ENCODE data around the gene QARS1. TPM values are rescaled to one million over a fixed set of nuclear protein-coding genes. Genes with fewer than 3 reads are reported as not detected.

Gene QARS1
- total RNA-seq, 1 experiment from 2014 or later = 346 TPM

- Histone ChIP-seq H3K9ac (ENCODE audit: low read length) (peak overlapping the region; percentile 96), H3K36me3 (ENCODE audit: control insufficient read depth in 1 of 2, insufficient read depth in 2 of 2, low read length in 2 of 2) (peaks cover 39 to 40% of the 10 kb centered on the region in 2 experiments), H3K4me2 (ENCODE audit: low read length) (peak overlapping the region; percentile 99), H3K27me3 (ENCODE audit: insufficient read depth, low read length) (no peaks in the 10 kb centered on the region), H3K4me3 (replicated peaks in 1 of 2; ENCODE audit: low read depth in 1 of 2, low read length in 2 of 2) (peak overlapping the region; percentile 77 to 83), H3K9me3 (ENCODE audit: control insufficient read depth in 1 of 2, insufficient read depth in 1 of 2, low read depth in 1 of 2, low read length in 2 of 2) (no peaks in the 10 kb centered on the region), H3K4me1 (ENCODE audit: control insufficient read depth in 1 of 2, insufficient read depth in 2 of 2, low read length in 2 of 2) (peaks cover 7 to 14% of the 10 kb centered on the region in 2 experiments), H4K20me1 (ENCODE audit: insufficient read depth) (no peaks in the 10 kb centered on the region), H2AFZ (ENCODE audit: low read depth, low read length, poor library complexity, severe bottlenecking) (no peak overlapping the region), H3K27ac (ENCODE audit: low read depth, low read length) (peak overlapping the region; percentile 100), H3K9me2 (ENCODE audit: insufficient read depth) (no peaks in the 10 kb centered on the region), H3K79me2 (ENCODE audit: insufficient read depth, low read length) (peaks cover 21% of the 10 kb centered on the region)
- ChIA-PET RAD21 (ENCODE audit: low non-redundant PET in 1 of 2, low total read pairs in 2 of 2, uncharacterized antibody in 2 of 2, unreplicated experiment in 2 of 2) (no interaction called here), CTCF (no interaction called here), POLR2A (no interaction called here)
- no TSS peak for BruUV-seq (replicated peaks)
- ATAC-seq = no peak
- DNase-seq (ENCODE audit: low read depth, low spot score) = no peak
- intact Hi-C loops (cut with micrococcal nuclease) = no loop called here
- TF ChIP-seq FOSL1 (IDR thresholded peaks at IDR 0.05; ENCODE audit: low read depth) (no peak), SRF (IDR thresholded peaks at IDR 0.05; ENCODE audit: low read depth) (no peak), ZFX (IDR thresholded peaks at IDR 0.05) (no peak), EGR1 (IDR thresholded peaks at IDR 0.05; ENCODE audit: low read depth) (no peak), CEBPB (IDR thresholded peaks at IDR 0.05; ENCODE audit: low read depth) (no peak), YY1 (IDR thresholded peaks at IDR 0.05; ENCODE audit: extremely low read depth, insufficient replicate concordance, low read depth, low read length) (no peak), CBX3 (IDR thresholded peaks at IDR 0.05; ENCODE audit: low read depth) (no peak), SP1 (IDR thresholded peaks at IDR 0.05; ENCODE audit: low read depth) (no peak), ELF1 (IDR thresholded peaks at IDR 0.05; ENCODE audit: borderline replicate concordance, low read depth) (no peak), POLR2A (IDR thresholded peaks at IDR 0.05; ENCODE audit: borderline replicate concordance, extremely low read depth, insufficient read depth, insufficient read length) (no peak), REST (IDR thresholded peaks at IDR 0.05; ENCODE audit: low read depth) (no peak), CTCF (IDR thresholded peaks at IDR 0.05 in 2 of 3, conservative IDR thresholded peaks at IDR 0.05 in 1 of 3; ENCODE audit: borderline replicate concordance in 1 of 3, insufficient read depth in 1 of 3, low read depth in 2 of 3, low read length in 2 of 3) (no peak)
- TF ChIP-seq, protein P1, sequence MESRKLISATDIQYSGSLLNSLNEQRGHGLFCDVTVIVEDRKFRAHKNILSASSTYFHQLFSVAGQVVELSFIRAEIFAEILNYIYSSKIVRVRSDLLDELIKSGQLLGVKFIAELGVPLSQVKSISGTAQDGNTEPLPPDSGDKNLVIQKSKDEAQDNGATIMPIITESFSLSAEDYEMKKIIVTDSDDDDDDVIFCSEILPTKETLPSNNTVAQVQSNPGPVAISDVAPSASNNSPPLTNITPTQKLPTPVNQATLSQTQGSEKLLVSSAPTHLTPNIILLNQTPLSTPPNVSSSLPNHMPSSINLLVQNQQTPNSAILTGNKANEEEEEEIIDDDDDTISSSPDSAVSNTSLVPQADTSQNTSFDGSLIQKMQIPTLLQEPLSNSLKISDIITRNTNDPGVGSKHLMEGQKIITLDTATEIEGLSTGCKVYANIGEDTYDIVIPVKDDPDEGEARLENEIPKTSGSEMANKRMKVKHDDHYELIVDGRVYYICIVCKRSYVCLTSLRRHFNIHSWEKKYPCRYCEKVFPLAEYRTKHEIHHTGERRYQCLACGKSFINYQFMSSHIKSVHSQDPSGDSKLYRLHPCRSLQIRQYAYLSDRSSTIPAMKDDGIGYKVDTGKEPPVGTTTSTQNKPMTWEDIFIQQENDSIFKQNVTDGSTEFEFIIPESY (IDR thresholded peaks at IDR 0.05; ENCODE audit: extremely low read depth, insufficient replicate concordance, low read length) = no peak
- TF ChIP-seq, protein P2, sequence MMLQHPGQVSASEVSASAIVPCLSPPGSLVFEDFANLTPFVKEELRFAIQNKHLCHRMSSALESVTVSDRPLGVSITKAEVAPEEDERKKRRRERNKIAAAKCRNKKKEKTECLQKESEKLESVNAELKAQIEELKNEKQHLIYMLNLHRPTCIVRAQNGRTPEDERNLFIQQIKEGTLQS (IDR thresholded peaks at IDR 0.05) = no peak
Observed at GRCh38 chr3:49119439-49119838, 14.9 kb upstream of the QARS1 start.

Measured in HCT116 (cell line).